ENCODE results near the gene GCNT1. TPM values are rescaled to one million over a fixed set of nuclear protein-coding genes. Genes with fewer than 3 reads are reported as not detected.

GCNT1 gene
- total RNA-seq, 1 donor from 2014 or later = 3.0 TPM

DNA sequence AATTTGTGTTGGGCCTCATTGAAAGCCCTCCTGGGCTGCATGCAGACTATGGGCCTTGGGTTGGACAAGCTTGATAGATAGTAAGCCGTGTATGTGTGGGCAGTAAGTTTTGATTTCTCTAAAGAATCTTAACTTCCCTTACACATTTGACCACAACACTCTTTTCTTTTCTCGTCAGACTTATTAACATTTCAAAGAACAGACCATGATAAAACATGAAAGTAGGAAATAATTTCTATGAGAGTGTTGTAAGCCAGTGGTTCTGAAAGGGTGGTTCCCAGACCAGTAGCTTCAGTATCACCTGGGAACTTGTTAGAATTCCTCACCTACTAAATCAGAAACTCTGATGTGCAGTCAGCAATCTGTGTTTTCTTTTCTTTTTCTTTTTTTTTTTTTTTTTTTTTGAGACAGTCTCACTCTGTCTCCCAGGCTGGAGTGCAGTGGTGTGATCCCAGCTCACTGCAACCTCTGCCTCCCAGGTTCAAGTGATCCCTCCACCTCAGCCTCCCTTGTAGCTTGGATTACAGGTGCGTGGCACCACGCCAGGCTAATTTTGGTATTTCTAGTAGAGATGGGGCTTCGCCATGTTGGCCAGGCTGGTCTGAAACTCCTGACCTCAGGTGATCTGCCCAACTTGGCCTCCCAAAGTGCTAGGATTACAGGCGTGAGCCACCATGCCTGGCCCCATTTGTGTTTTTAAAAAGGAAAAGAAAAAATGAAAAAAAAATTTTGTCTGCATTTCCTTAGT is 20.0 kb upstream of the GCNT1 start:
- DNase-seq (no peak), ATAC-seq (ENCODE audit: poor library complexity) (no peak)
- intact Hi-C loops (cut with DNase I) = no loop called here

DNA sequence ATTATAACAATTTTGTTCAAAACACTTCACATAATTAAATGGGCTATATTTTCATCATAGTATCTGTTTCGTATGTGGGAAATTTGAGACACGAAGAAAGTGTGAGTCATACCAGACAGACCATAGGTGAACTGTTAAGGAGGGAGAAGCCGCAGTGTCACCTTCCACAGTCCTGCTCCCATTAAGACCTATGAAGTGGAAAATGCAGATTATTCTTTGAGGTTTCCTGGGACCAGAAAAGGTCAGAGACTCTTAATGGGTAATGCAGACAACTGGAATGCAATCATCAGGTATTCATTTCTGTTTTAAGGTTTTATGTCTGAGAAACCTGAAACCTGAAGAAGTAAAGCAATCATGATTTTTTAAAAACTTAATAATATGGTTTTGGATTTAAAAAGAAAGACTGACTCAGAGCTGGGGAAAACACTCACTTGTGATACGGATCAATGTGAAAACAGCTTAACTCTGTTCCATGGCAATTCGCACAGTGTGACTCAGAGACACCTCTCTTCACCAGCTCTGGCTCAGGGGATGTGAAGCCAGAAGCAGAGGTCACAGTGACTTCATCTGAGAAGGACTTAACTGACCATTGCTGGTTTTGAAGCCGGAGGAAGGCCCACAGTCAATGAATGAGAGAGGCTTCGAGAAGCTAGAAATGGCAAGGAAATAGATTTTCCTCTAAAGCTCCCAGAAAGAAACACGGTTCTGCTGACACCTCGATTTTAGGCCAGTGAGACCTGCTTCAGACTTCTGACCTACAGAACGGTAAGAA is 17.2 kb upstream of the GCNT1 start:
- DNase-seq (no peak), ATAC-seq (ENCODE audit: poor library complexity) (no peak)
- intact Hi-C loops (cut with DNase I) = no loop called here

DNA sequence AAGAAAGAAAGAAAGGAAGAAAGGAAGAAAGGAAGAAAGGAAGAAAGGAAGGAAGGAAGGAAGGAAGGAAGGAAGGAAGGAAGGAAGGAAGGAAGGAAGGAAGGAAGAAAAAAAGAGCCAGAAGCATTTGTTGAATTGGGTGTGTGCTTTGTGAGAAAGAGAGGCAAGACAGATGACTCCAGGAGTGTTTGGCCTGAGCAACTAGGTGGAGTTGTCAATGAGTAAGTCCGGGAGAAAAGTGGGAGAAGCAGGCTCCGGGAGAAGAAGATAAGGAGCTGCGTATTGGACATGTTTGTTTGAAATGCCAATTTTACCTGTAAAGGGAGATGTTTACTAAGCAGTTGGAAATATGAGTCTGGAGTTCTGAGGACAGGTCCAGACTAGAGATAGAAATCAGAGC is 15.1 kb upstream of the GCNT1 start:
- no peak for ATAC-seq (ENCODE audit: poor library complexity)
- DNase-seq = no peak
- intact Hi-C loops (cut with DNase I) = no loop called here

DNA sequence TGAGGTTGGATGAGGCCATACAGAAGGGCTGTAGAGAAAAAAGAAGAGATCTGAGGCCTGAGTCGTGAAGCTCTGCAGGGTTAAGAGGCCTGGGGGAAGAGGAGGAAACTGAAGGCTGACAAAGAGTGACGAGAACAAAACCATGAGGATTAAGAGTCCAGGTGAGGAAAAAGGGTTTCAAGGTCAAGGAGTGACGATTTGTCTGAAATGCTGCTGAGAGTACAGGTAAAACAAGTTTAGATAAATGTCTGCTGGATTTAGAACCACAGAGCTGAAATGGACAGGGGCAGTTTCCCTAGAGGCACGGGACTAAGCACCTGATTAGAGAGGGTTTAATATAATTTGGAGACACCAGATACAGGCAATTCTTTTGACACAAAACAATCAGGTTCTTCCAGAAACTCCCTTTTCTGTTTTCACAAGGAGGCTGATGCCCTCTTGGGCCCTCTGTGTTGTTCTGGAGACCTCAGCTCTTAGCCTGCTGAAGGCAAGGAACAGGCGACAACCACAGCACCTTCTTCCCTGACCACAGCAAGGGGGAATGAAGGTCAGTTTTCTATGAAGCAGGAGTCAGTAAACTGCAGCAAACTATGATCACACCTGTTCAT is 14.6 kb upstream of the GCNT1 start:
- intact Hi-C loops (cut with DNase I) = no loop called here
- DNase-seq = no peak
- no peak for ATAC-seq (ENCODE audit: poor library complexity)

DNA sequence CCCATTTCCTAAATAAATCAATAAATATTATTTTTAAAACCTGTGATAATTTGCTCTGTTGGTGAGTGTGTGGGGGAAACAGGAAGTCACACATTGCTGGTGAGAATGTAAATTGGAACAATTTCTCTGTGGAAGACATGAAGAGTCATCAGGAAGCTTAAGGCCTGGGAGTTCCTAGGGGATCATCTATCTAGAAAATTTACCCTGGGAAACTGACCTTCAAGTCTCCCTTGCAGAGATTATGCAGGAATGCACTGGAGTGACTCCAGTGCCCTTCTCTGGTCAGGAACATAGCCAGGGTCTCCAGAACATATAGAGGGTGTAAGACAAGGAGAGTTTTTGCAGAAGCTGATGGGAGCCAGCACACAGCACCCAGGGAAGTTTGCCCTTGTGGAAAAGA is 13.0 kb upstream of the GCNT1 start:
- DNase-seq (no peak), ATAC-seq (ENCODE audit: poor library complexity) (no peak)
- intact Hi-C loops (cut with DNase I) = loop anchor here (5.0 kb wide), 1 partner anchor 216 kb away; no protein-coding TSS in a partner anchor

DNA sequence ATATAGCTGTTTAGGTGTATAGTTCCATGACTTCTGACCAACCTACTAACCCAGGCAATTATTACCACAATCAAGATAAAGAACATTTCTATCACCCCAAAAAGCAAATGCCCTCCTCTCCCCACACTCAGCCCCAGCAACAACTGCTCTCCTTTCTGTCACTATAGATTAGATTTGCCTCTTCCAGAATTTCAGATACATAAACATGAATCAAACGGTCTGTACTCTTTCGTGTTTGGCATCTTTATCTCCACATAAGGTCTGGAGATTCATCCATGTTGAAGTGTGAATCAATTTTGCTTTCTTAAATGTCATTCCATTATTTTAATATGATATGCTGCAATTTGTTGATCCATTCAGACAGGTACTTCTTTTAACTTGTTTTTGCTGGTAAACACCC is 10.5 kb upstream of the GCNT1 start:
- intact Hi-C loops (cut with DNase I) = loop anchor here (2.0 to 5.0 kb wide), 2 partner anchors 214 to 256 kb away; no protein-coding TSS in a partner anchor
- no peak for DNase-seq
- no peak for ATAC-seq (ENCODE audit: poor library complexity)

DNA sequence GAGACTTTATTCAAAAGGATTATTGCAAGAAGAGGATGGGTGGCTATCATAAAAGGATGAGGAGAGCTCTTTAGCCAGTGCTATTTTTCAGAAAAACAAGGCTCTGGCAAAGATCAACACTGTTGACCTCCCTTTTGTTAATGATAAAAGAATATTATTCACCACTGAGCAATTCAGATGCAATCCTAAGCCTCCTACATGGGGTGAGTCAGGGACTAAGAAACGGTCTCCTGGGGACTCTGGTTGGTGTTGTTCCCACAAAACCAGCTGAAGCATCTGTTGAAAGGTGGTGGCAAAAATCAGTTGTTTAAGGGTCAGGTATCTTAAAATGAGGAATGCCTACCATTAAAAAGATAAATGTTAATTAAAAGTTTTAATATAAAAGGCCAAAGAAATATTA is 7.7 kb upstream of the GCNT1 start:
- DNase-seq (no peak), ATAC-seq (ENCODE audit: poor library complexity) (no peak)
- intact Hi-C loops (cut with DNase I) = no loop called here

DNA sequence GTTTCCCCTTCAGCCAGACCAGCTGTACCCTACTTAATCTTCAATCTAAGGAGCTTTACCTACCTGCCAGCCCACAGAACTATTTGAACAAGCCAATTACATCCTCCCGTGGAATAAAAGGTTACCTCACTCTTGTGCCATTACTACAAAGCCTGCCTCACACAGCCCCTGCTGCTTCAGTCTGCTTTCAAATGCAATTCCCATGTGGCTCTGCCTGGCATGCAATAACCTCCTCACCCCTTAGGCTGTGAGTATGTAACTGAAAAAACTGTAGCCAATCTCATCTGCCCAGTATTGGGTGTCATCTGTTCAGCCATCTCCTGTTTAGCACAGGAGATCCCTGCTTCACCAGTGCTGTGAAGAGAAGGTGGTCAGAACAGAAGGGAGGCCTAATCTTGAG is 6.1 kb upstream of the GCNT1 start:
- intact Hi-C loops (cut with DNase I) = no loop called here
- DNase-seq = no peak
- no peak for ATAC-seq (ENCODE audit: poor library complexity)

DNA sequence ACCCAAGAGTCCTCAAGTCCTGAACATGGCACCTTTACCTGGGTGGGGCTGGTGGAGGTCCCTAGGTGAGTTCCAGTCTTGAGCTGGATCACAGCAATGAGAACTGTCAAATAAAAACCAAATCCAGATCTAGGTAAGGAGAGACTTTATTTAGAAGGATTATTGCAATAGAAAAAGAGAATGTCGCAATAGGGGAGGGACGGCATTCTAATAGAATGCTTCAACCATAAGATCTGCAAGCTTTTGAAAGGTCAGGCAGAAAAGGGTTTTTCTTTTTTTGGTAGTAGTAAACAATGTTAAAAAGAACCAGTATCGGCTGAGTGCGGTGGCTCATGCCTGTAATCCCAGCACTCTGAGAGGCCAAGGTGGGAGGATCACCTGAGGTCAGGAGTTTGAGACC is 5.2 kb upstream of the GCNT1 start:
- ATAC-seq (ENCODE audit: poor library complexity) (no peak), DNase-seq (no peak)
- intact Hi-C loops (cut with DNase I) = no loop called here

DNA sequence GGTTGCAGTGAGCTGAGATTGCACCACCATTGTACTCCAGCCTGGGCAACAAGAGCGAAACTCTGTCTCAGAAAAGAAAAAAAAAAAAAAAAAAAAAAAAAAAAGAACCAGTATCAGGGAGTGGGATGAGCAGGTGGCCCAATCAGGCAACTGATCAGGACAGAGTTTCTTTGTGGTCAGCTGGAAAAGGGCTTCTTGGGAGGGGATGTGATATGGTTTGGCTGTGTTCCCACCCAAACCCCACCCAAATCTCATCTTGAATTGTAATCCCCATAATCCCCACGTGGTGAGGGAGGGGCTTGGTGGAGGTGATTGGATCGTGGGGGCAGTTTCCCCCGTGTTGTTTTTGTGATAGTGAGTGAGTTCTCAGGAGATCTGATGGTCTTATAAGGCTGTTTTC is 4.7 kb upstream of the GCNT1 start:
- intact Hi-C loops (cut with DNase I) = no loop called here
- DNase-seq (no peak), ATAC-seq (ENCODE audit: poor library complexity) (no peak)

DNA sequence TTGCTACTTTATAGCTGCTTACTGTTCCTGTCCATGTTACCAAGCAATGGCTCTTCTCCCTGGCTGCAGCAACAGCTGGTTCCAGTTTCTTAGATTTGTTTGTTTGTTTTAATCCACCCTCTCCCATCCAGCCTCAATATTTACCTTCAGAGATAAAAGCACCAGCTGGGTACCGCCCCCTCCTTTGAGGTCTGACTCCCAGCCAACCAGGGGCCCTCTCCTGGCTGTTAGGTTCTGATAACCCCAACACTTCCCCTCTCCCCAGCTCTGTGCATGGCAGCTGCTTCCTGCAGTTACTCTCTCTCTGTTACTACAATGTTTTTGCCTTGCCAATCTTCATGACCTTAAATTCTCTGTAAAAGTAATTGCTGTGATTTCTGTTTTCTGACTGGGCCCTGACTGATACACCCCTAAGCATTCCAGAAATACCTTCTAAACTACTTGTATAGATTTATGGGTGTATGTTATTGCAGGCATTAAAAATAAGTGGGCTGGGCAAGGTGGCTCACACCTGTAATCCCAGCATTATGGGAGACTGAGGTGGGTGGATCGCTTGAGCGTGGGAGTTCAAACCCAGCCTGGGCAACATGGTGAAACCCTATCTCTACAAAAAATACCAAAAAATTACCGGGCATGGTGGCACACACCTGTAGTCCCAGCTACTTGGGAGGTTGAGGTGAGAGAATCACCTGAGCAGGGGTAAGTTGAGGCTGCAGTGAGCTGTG is 2.6 kb upstream of the GCNT1 start:
- no peak for ATAC-seq (ENCODE audit: poor library complexity)
- DNase-seq = no peak
- intact Hi-C loops (cut with DNase I) = no loop called here

DNA sequence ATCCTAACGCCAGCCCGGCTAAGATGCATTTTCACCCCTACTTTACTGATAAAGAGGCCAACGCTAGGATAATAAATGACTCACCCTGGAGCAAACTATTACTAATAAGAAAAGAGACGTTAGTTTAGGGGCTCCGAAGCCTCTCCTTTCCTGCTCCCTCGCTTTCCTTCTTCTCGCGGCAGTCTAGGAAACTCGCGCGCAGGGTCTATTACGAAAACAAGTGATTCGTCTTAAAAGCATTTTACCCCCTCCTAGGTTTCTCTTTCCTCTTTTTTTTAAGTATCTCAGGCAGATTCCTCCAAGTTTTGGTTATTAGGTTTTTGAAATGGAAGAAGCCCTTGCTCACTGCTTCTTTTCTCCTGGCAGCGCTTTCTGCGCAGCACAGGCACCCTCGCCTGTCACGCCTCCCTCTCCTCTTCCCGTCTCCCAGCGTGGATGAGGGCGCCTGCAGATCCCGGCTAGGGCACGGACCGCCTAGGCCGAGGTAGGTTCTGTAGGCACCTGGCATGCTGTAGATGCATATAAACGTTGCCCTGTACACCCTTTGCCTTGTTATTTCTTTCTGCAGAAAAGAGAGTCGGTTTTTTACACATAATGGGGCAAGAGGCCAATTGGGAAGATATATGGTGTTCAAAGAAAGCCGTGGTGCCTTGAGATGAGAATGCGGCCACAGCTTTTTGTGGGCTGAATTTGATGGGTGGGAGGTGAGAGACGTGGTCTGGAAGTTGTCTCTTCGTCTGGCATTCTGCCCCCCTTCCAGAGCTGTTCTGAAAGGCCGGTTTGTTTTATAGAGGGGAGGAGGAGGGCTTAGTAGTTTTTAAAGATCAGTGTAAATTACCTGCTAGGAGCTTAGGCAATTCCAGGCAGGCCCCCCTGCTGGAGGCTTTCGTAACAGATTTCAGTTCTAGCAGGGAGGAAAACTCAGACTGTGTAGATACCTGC is 983 bp downstream of the GCNT1 start:
- peak; percentile 53 for DNase-seq
- ATAC-seq (ENCODE audit: poor library complexity) = peak; percentile 62
- intact Hi-C loops (cut with DNase I) = no loop called here

DNA sequence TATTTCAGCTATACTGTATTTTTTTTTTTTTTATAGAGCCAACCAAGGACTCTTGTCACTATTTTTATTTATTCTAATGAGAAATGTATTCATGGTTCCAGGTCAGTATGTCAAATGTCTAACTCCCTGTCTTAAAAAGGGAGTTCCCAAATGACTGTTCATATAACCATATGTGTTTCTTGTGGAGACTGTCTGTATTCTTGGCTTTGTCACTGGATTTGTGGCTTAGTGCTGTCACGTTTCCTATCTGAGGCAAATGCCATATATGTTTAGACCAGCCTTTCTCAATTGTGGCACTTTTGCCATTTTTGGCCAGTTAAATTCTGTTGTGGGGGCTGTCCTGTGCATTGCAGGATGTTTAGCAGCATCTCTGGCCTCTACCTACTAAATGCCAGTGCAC is 3.1 kb downstream of the GCNT1 start:
- no peak for ATAC-seq (ENCODE audit: poor library complexity)
- intact Hi-C loops (cut with DNase I) = no loop called here
- no peak for DNase-seq

DNA sequence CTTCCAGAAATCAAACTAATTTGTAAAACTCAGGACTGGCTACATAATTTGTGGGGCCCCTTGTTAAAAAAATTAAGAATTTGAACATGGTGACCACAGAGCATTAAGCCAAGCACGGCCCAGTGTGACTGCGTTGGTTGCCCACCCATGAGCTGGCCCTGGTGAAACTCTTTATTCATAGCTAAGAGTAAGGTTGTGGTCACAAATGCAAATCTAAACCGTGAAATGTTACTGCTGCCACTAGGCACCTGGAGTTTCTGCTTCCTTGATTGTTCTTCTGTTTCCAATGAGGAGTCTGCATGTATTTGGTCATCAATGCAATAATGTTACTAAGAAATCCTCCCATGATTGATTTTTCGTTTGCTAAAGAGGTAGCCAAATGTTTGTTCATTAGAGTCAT is 4.2 kb downstream of the GCNT1 start:
- DNase-seq = no peak
- intact Hi-C loops (cut with DNase I) = no loop called here
- no peak for ATAC-seq (ENCODE audit: poor library complexity)

DNA sequence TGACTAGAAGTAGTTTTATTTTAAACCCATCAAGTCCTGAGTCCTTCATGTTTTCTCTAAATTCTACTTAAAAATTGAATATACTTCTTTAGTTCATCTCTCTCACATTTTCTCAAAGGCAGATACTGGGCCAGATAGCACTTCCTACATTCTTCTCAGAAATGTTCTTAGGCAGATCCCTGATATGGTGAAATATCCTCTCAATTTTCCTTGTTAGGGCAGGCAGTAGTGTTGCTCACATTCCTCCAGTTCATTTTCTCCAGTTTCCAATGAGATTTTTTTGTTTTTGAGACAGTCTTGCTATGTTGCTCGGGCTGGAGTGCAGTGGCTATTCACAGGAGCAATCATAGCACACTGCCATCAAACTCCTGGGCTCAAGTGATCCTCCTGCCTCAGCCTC is 5.7 kb downstream of the GCNT1 start:
- intact Hi-C loops (cut with DNase I) = no loop called here
- DNase-seq (no peak), ATAC-seq (ENCODE audit: poor library complexity) (no peak)

DNA sequence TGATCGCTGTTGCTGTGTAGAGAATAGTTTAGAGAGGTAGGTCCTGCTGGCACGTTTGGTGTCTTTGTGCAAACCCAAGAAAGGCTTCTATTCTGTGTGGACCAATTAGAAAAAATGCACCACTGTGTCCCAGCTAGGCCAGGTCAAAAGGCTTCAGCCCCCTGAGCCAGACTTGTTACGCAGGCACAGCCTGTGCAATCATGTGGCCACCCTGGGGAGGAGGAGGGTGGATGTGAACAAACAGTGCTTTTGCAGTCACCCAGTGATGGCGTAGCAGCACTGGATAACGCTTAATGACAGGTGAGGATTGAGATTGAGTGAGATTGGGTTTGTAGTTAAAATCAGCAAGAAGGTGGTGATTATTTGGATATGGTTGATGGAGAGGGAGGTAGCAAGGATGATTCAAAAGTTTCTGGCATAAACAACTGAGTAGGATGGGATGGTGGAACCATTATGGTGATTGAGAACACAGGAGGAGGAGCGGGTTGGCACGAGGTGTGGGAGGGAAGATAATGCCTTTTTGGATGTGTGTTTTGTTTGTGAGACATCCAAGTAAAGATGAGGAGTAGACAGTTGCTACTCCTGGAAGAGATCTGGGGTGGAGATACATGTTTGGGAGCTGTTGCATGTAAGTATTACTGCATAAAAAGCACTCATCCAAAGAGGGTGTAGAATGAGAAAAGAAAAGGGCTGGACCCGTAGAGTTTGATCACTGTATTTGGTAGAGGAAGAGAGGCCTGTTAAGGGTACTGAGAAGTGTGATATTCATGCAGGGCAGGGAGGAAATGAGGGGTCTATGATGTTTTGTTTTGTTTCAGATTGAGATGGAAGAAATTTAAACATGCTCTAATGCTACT is 6.7 kb downstream of the GCNT1 start:
- no peak for ATAC-seq (ENCODE audit: poor library complexity)
- intact Hi-C loops (cut with DNase I) = no loop called here

DNA sequence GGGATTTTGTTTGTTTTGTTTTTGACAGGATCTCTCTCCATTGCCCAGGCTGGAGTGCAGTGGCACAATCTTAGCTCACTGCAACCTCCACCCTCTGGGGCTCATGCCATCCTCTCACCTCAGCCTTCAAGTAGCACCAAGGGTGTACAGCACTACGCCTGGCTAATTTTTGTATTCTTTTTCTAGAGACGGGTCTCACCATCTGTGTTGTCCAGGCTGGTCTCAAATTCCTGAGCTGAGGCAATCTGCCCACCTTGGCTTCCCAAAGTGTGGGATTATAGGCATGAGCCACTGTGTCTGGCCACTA is 7.3 kb downstream of the GCNT1 start:
- ATAC-seq (ENCODE audit: poor library complexity) (no peak), DNase-seq (no peak)
- intact Hi-C loops (cut with DNase I) = no loop called here

More for the DNA sequence above, 6.7 kb downstream of the GCNT1 start:
- DNase-seq = no peak

DNA sequence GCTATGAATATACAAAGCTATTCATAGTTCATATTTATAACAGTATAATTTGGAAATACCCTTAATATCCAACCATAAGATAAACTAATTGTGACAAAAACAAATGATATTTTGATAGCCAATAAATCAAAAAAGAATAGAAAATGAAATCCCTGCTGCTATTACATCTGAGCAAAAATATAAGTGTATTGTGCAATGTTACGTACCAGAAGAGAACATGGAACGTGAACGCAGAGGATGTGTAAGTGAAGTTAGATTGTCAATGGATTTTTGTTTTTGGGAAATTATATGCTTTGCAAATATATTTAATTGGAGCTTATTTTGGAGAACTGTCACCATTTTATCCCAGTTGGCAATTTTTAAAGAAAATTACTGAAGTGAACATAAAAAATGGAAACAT is 15.4 kb downstream of the GCNT1 start:
- intact Hi-C loops (cut with DNase I) = no loop called here
- ATAC-seq (ENCODE audit: poor library complexity) = no peak

More for the DNA sequence above, 15.4 kb downstream of the GCNT1 start:
- no peak for DNase-seq

Measured in Right ventricle myocardium superior (tissue), 1 donor.